ENCODE measurements around the gene RCL1. TPM values are rescaled to one million over a fixed set of nuclear protein-coding genes. Genes with fewer than 3 reads are reported as not detected.

The RCL1 gene
- polyA plus RNA-seq, 1 donor: 13.5 TPM

- DNase-seq (ENCODE audit: low read depth): no peak
These were observed 47.3 kb downstream of the RCL1 start for GRCh38 chr9:4840018-4840417.

- no peak for DNase-seq (ENCODE audit: low read depth)
These were observed 49.5 kb downstream of the RCL1 start for GRCh38 chr9:4842213-4842612.

- DNase-seq (ENCODE audit: low read depth): no peak
These were observed 50.0 kb downstream of the RCL1 start for GRCh38 chr9:4842734-4843133.

- no peak for DNase-seq (ENCODE audit: low read depth)
These were observed 51.5 kb downstream of the RCL1 start for GRCh38 chr9:4844056-4844838.

GRCh38 chr9:4849369-4849768, 56.6 kb downstream of the RCL1 start:
- DNase-seq (ENCODE audit: low read depth): no peak

- no peak for DNase-seq (ENCODE audit: low read depth)
These were observed 58.0 kb downstream of the RCL1 start for GRCh38 chr9:4850603-4851310.

GRCh38 chr9:4852419-4852818, 59.7 kb downstream of the RCL1 start:
- DNase-seq (ENCODE audit: low read depth): no peak

- no peak for DNase-seq (ENCODE audit: low read depth)
These were observed 61.5 kb downstream of the RCL1 start for GRCh38 chr9:4854265-4854590.

GRCh38 chr9:4855841-4856240, 63.1 kb downstream of the RCL1 start:
- no peak for DNase-seq (ENCODE audit: low read depth)

- no peak for DNase-seq (ENCODE audit: low read depth)
These were observed 64.5 kb downstream of the RCL1 start for GRCh38 chr9:4857163-4857810.

- no peak for DNase-seq (ENCODE audit: low read depth)
These were observed 66.3 kb downstream of the RCL1 start for GRCh38 chr9:4859035-4859434.

- no peak for DNase-seq (ENCODE audit: low read depth)
These were observed 67.6 kb downstream of the RCL1 start for GRCh38 chr9:4860383-4860782.

- no peak for DNase-seq (ENCODE audit: low read depth)
These were observed 68.4 kb downstream of the RCL1 start for GRCh38 chr9:4861145-4861544.

- DNase-seq (ENCODE audit: low read depth): no peak
These were observed 69.2 kb downstream of the RCL1 start for GRCh38 chr9:4861736-4862451.

- no peak for DNase-seq (ENCODE audit: low read depth)
These were observed 69.9 kb downstream of the RCL1 start for GRCh38 chr9:4862506-4863250.

GRCh38 chr9:4864234-4864661, 71.5 kb downstream of the RCL1 start:
- DNase-seq (ENCODE audit: low read depth): no peak

- DNase-seq (ENCODE audit: low read depth): no peak
These were observed 72.0 kb downstream of the RCL1 start for GRCh38 chr9:4864698-4865097.

- DNase-seq (ENCODE audit: low read depth): no peak
These were observed 72.9 kb downstream of the RCL1 start for GRCh38 chr9:4865681-4866080.

- no peak for DNase-seq (ENCODE audit: low read depth)
These were observed 73.7 kb downstream of the RCL1 start for GRCh38 chr9:4866239-4866969.

- no peak for DNase-seq (ENCODE audit: low read depth)
These were observed 80.3 kb downstream of the RCL1 start for GRCh38 chr9:4873066-4873465.

- no peak for DNase-seq (ENCODE audit: low read depth)
These were observed 82.8 kb downstream of the RCL1 start for GRCh38 chr9:4875559-4875958.
